ENCODE data around the gene RPS6KB1. TPM values are rescaled to one million over a fixed set of nuclear protein-coding genes. Genes with fewer than 3 reads are reported as not detected.
"Not testable (repeated sequence)": the region's sequence is repeated elsewhere in the genome, so short reads cannot be mapped to it uniquely, and the experiment has no call there.

The RPS6KB1 gene
- total RNA-seq, 2 donors from 2014 or later, result 28.2 to 38.1 TPM

DNA sequence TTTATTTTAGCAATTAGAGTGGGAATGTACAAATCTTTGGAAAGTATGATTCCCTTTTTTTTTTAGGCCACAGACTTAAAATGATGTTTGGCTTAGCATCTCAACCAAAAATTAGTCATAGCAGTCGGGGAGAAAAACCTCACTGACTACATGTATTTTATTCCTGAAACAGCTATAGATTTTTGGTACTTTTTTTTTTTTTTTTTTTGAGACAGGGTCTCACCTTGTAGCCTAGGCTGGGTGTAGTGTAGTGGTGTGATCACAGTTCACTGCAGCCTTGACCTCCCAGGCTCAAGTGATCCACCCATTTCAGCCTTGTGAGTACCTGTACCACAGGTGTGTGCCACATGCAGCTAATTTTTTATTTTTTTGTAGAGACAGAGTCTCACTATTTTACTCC, 48.2 kb downstream of the RPS6KB1 start:
- no peak overlapping the region for H3K27ac ChIP-seq
- H3K36me3 ChIP-seq, result peaks cover 3% of the 10 kb centered on the region in 2 donors
- 79% methylated on average over 1 of the region's 1 CpG for WGBS
- no peak for TF ChIP-seq POLR2AphosphoS5 (IDR thresholded peaks at IDR 0.05)
- TF ChIP-seq, protein P1, sequence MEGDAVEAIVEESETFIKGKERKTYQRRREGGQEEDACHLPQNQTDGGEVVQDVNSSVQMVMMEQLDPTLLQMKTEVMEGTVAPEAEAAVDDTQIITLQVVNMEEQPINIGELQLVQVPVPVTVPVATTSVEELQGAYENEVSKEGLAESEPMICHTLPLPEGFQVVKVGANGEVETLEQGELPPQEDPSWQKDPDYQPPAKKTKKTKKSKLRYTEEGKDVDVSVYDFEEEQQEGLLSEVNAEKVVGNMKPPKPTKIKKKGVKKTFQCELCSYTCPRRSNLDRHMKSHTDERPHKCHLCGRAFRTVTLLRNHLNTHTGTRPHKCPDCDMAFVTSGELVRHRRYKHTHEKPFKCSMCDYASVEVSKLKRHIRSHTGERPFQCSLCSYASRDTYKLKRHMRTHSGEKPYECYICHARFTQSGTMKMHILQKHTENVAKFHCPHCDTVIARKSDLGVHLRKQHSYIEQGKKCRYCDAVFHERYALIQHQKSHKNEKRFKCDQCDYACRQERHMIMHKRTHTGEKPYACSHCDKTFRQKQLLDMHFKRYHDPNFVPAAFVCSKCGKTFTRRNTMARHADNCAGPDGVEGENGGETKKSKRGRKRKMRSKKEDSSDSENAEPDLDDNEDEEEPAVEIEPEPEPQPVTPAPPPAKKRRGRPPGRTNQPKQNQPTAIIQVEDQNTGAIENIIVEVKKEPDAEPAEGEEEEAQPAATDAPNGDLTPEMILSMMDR (IDR thresholded peaks at IDR 0.05), result no peak
- no peak for TF ChIP-seq POLR2A (IDR thresholded peaks at IDR 0.05)
- no peaks in the 10 kb centered on the region for H3K4me1 ChIP-seq (replicated peaks)
- intact Hi-C loops (cut with DNase I), result no loop called here
- H3K27me3 ChIP-seq (replicated peaks; ENCODE audit: insufficient read depth), result no peaks in the 10 kb centered on the region
- DNase-seq (ENCODE audit: low spot score), result no peak
- H3K4me3 ChIP-seq, result no peak overlapping the region
- H3K9me3 ChIP-seq, result no peaks in the 10 kb centered on the region

DNA sequence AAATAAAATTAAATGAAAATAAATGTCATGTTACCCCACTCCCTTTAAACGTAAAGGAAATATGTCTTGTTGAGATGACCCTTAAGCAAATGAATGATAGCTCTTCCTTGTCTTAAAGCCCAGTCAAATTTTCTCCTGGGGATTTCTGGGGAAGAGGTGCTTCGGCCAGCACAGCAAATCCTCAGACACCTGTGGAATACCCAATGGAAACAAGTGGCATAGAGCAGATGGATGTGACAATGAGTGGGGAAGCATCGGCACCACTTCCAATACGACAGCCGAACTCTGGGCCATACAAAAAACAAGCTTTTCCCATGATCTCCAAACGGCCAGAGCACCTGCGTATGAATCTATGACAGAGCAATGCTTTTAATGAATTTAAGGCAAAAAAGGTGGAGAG, 53.5 kb downstream of the RPS6KB1 start:
- H3K4me1 ChIP-seq (replicated peaks); H3K4me3 ChIP-seq; DNase-seq (ENCODE audit: low spot score); H3K27me3 ChIP-seq (replicated peaks; ENCODE audit: insufficient read depth); intact Hi-C loops (cut with DNase I); H3K36me3 ChIP-seq; H3K9me3 ChIP-seq; H3K27ac ChIP-seq: not testable (repeated sequence)
- WGBS, result 88% methylated on average over 7 of the region's 7 CpGs

DNA sequence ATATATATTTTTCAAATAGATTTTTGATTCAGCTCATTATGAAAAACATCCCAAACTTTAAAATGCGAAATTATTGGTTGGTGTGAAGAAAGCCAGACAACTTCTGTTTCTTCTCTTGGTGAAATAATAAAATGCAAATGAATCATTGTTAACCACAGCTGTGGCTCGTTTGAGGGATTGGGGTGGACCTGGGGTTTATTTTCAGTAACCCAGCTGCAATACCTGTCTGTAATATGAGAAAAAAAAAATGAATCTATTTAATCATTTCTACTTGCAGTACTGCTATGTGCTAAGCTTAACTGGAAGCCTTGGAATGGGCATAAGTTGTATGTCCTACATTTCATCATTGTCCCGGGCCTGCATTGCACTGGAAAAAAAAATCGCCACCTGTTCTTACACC, 54.4 kb downstream of the RPS6KB1 start:
- H3K36me3 ChIP-seq; intact Hi-C loops (cut with DNase I): not testable (repeated sequence)

DNA sequence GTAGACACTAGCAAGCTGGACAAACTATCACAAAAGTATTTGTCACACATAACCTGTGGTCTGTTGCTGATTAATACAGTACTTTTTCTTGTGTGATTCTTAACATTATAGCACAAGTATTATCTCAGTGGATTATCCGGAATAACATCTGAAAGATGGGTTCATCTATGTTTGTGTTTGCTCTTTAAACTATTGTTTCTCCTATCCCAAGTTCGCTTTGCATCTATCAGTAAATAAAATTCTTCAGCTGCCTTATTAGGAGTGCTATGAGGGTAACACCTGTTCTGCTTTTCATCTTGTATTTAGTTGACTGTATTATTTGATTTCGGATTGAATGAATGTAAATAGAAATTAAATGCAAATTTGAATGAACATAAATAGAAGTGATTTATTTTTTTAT, 57.1 kb downstream of the RPS6KB1 start:
- Histone ChIP-seq H3K27me3 (replicated peaks; ENCODE audit: insufficient read depth) (no peaks in the 10 kb centered on the region), H3K36me3 (no peaks in the 10 kb centered on the region), H3K4me3 (no peak overlapping the region), H3K9me3 (no peaks in the 10 kb centered on the region), H3K4me1 (replicated peaks) (no peaks in the 10 kb centered on the region), H3K27ac (no peak overlapping the region)
- no peak for DNase-seq (ENCODE audit: low spot score)
- no peak for TF ChIP-seq POLR2A (IDR thresholded peaks at IDR 0.05)
- TF ChIP-seq, protein P1 (IDR thresholded peaks at IDR 0.05), result no peak
- no peak for TF ChIP-seq POLR2AphosphoS5 (IDR thresholded peaks at IDR 0.05)
- 87% methylated on average over 3 of the region's 3 CpGs for WGBS
- intact Hi-C loops (cut with DNase I), result no loop called here

More for the DNA sequence above, 54.4 kb downstream of the RPS6KB1 start:
- not testable (repeated sequence) for DNase-seq (ENCODE audit: low spot score); H3K27me3 ChIP-seq (replicated peaks; ENCODE audit: insufficient read depth); H3K4me3 ChIP-seq; H3K4me1 ChIP-seq (replicated peaks); H3K27ac ChIP-seq; H3K9me3 ChIP-seq
- WGBS, result 82% methylated on average over 4 of the region's 4 CpGs

DNA sequence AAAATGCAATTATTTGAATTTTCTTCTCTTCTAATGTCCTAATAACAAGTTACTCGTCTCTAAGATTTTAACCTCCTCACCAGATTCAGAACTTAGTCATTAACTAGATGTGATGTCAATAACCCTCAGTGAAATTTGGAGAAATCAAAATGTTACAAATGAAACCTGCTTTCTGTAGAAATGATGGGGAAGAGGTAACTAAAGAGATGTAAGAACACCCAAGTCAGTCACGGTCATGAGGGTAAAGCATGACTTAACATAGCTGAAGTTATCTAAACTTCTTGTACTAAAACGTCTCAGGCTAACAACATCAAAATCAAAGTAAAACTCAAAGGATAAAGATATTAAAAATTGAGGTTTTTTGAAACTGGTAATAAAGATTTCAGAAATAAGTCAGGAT, 61.9 kb downstream of the RPS6KB1 start:
- no peak overlapping the region for H3K4me3 ChIP-seq
- TF ChIP-seq POLR2AphosphoS5 (IDR thresholded peaks at IDR 0.05) (no peak), POLR2A (IDR thresholded peaks at IDR 0.05) (no peak)
- TF ChIP-seq, protein P1 (IDR thresholded peaks at IDR 0.05), result no peak
- H3K27ac ChIP-seq, result no peak overlapping the region
- 92% methylated on average over 3 of the region's 3 CpGs for WGBS
- intact Hi-C loops (cut with DNase I), result no loop called here
- no peaks in the 10 kb centered on the region for H3K36me3 ChIP-seq
- H3K9me3 ChIP-seq, result no peaks in the 10 kb centered on the region
- no peak for DNase-seq (ENCODE audit: low spot score)
- H3K4me1 ChIP-seq (replicated peaks), result no peaks in the 10 kb centered on the region
- H3K27me3 ChIP-seq (replicated peaks; ENCODE audit: insufficient read depth), result no peaks in the 10 kb centered on the region

DNA sequence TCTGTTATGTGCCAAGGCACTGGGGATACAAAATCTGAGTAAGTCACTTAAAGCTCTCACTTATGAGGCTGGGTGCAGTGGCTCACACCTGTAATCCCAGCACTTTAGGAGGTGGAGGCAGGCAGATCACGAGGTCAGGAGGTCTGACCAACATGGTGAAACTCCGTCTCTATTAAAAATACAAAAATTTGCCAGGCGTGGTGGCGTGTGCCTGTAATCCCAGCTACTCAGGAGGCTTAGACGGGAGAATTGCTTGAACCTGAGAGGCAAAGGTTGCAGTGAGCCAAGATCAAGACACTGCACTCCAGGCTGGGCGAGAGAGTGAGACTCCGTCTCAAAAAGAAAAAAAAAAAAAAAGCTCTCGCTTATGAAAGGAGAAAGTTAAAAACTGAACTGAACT, 66.7 kb downstream of the RPS6KB1 start:
- intact Hi-C loops (cut with DNase I), result not testable (repeated sequence)
- 97% methylated on average over 8 of the region's 8 CpGs for WGBS

More for the DNA sequence above, 66.7 kb downstream of the RPS6KB1 start:
- H3K27me3 ChIP-seq (replicated peaks; ENCODE audit: insufficient read depth); H3K27ac ChIP-seq; H3K4me3 ChIP-seq; H3K9me3 ChIP-seq; DNase-seq (ENCODE audit: low spot score); H3K4me1 ChIP-seq (replicated peaks); H3K36me3 ChIP-seq: not testable (repeated sequence)

Measured in prostate gland (tissue), 2 donors.